HG03571 (cell line): ENCODE measurements around the gene TCF7.
"Not testable (repeated sequence)": the region's sequence is repeated elsewhere in the genome, so short reads cannot be mapped to it uniquely, and the experiment has no call there.

Experiments
- ATAC-seq: cut with Tn5 transposase; IDR thresholded peaks from one replicate; pipeline ENCODE4 v1.9.1; 2021; ENCODE audit not compliant: unreplicated experiment

The TCF7 gene

DNA sequence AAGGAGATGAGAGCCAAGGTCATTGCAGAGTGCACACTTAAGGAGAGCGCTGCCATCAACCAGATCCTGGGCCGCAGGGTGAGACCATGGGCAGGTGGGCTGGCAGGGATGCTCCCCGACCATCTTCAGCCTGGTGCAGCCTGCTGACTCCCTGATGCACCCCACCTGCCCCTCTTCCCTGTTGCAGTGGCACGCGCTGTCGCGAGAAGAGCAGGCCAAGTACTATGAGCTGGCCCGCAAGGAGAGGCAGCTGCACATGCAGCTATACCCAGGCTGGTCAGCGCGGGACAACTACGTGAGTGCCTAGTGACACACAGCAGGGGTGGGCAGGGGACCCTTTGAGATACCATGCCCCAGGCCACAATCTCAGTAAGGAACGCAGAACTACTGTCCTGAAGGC, 28.3 kb downstream of the TCF7 start:
- ATAC-seq, result no peak

DNA sequence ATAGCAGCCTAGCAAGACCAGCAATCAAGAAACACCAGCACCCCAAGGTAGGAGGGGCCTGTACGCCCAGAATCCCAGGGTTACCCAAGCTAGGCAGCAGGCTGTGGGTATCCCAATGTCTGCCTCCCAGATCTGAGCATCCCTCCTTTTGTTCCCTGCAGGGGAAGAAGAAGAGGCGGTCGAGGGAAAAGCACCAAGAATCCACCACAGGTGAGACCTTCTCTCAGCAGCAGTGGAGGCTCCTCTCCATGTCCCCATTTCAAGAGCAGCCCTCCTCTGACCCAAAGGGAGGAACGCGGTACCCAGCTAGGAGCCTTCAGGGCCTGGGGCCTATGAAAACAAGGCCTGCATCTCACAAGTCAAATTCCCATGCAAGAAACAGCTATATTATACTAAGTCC, 28.9 kb downstream of the TCF7 start:
- no peak for ATAC-seq

DNA sequence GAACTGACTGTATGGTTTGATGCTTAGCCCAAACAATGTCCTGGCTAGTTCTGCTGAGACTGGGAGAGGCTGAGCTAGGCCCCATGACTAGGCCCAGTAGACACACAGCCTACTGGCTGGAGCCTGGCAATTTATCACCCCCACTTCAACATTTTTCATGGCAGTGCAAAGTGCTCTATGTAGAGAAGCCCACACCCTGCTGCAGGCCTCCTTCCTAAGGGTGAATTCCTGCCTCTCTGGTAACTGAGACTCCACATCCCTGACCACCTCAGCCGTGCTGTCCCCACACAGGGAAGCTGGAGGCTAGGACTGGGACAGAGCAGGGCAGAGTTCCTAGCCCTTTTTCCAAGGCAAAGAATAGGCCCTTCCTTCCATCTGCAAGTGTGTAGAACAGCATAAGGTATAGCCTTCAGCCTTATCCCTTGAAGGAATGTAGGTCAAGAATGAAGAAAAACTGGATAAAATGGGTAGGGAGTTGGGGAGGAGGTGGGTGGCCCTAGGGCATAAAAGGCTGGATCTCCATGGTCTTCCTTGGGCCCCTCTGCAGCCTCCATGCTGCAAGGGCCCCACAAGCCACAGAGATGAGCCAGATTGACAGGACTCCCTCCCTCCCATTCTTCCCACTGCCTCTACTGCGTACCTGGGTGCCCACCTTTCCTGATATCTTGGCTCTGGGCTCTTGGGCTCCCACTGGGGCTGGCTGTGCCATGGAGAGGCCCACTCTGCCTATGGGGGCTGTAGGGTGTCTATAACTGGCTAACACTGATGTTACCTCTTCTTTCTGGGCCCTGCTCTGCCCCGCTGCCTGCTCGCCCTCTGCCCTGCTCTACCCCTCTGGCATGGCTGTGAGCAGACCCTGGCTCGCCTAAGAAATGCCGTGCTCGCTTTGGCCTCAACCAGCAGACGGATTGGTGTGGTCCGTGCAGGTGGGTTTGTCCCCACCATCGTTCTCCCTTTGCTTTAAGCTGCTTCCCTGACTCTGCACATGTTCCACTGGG, 29.8 kb downstream of the TCF7 start:
- no peak for ATAC-seq

DNA sequence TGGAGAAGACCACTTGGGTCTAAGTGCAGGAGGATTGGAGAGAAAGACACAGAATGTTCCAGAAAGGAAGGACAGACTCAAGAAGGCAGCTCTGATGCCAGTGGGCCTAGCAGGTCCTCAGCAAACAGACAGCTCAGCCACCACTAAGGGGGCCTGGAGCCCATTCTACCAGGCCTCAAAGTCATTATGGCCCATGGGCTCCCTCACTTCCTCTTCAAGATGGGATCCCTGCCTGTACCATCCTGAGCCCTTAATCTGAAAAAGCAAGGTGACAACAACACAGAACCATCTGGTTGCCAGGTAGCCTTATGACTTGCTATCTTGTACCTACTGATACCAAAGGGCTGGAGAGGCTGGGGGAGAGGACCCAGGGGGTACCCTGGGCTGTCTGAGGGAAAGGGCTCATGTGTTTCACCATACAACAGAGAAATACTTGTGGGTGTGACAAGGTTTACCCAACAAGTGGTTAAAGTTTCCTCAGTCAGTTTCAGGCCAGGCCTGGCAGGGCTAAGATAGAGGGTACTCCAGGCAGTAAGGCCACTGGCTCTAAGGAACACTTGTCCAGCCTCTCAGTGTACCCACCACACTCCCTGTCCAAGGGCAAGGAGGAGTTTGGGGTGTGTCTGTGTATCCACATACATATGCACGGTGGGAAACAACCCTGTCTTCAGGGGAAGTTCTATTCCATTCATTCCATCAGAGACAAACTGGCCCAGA, 30.7 kb downstream of the TCF7 start:
- ATAC-seq, result no peak

DNA sequence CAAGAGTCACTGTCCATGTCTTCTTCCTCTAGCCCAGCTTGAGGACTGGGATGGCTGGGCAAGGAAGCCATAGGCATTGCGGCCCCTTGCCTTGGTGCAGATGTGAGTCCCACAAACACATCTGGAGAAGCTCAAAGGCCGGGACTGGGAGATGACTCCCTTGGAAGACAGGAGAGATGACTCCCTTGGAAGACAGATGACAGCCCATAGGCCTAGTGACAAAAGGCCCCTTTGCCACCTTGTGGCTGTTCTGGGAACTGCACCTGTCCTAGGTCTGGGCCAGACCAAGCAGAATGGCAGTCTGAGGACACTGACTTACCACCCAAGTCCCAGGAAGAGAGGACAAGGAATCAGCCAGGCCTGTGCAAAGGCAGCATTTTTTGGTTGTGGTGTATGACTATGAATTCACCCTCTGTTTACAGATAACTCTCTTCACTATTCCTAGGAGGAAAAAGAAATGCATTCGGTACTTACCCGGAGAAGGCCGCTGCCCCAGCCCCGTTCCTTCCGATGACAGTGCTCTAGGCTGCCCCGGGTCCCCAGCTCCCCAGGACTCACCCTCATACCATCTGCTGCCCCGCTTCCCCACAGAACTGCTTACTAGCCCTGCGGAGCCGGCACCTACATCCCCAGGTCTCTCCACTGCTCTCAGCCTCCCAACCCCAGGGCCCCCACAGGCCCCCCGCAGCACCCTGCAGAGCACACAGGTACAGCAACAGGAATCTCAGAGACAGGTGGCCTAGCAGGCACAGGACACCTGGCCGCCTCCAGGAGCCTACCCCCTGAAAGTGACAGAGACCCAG, 31.5 kb downstream of the TCF7 start:
- ATAC-seq, result peak; percentile 57

DNA sequence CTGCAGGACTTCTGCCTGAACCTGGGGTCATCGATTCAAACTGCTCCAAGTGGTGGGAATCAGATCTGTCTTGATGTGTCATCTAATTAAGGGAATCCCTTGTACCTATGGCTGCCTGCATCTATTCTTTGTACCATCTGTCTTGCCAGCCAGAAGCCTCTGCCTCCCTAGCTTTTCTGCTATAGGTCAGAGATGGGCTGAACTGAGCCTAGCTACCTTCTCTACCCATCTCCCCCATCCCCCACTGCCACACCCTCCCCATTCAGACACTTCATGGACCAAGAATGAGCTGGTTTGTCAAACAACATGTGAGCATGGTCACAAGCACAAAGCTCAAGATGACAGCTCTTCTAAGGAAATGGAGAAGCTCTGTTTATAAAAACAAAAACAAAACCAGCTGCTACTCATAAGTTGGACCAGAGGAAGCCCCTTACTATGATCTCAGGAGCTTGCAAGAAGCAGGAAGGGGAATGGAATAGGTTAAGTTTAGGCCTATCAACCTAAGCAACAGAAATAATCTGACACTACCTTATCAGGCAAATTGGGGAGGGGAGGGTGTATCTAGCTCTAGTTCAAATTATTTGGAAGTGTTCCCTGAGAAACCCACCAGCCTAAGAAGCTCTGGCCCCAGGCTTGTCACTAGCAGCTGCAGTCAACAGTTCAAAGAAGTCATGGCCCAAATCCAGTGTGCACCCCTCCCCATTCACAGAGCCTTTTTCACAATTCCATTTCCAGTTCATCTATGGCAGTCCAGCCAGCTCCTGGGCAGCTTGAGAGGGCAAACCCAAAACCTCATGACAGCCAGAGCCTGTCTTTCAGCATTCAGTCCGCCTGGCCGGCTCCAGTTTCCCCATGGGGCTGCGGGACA, 32.4 kb downstream of the TCF7 start:
- no peak for ATAC-seq

DNA sequence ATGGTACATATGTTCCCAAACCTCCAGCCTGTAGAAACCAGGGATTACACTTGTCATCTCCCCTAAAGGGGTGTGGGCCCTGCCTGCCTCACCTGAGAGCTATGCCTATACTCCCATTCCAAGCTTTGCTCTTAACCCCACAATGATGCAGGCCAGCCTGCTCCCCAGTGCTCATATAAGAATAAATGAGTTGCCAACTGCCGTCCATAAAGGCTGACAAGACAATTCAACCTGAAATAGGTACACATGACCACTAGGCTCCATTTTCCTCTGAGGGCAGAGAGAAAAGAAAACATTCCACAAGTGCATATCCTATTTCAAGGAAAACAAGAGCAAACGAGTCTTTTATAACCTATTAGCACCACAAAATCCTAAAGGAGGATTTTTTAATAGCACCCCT, 33.8 kb downstream of the TCF7 start:
- no peak for ATAC-seq

DNA sequence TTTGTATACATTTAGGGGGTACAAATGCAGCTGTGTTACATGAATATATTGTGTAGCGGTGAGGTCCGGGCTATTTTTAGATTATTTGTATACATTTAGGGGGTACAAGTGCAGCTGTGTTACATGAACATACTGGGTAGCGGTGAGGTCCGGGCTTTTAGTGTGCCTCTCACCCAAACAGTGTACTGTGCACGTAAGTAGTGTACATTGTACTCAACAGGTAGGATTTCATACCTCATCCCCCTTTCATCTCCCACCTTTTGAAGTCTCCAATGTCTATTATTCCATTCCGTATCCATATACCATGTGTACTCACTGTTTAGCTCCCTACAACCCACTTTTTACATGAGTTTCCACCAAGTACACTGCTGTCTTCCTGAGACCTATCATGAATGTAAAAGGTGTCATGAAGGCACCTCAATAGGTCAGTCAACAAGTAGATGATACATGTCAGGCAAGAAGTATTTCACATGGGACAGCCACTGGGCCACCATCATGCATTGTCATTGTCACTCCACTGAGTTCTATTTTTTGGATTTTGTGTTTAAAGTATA, 34.6 kb downstream of the TCF7 start:
- no peak for ATAC-seq

DNA sequence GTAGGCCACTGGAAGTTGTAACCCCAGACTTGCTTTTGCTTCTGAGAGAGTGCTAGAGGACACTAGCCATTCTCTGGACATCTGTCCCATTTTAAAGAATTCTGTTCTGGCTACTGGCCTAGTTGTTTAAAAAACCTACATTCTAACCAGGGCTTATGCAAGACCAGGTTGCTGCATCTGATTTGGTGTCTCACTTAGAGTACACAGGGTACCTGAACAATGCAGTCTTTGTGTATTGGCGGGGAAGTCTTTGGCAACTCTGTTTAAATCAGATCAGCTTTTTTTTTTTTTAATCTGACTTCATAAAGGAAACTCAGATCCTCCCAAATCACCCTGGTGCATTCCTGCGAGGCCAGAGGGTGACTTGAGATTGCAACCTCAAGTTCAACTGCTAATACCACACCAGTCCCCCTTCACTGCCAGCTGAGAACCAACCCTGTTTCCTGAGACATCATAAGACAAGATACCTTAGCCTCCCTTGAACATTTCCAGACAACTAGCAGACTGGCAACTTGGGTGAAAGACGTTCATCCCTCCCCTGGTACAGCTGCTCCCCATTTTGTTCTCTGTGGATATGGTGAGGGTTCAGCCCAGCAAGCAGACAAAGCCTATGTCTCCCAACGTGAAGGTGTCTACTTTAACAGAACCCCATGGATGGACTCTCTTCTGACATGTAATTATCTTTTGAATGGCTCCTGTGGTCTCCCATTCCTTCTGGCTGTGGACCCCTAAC, 35.3 kb downstream of the TCF7 start:
- no peak for ATAC-seq

DNA sequence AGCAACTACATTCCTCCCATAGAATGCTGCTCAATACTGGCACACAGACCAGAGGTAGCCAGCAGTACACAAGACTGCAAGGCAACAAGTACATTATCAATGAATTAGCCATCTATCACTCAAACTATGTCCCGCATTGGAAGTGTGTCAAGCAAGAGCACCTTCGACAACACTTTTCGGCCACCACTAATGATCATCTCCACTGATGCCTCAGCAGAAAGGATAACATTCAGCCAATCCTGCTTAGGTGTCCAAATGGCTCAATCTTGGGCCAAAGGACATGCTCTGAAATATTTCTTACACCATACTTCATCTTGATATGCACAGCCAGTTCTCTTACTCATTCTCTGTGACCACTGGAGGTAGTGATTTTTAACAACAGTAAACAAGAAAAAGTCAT, 37.2 kb downstream of the TCF7 start:
- ATAC-seq, result no peak

DNA sequence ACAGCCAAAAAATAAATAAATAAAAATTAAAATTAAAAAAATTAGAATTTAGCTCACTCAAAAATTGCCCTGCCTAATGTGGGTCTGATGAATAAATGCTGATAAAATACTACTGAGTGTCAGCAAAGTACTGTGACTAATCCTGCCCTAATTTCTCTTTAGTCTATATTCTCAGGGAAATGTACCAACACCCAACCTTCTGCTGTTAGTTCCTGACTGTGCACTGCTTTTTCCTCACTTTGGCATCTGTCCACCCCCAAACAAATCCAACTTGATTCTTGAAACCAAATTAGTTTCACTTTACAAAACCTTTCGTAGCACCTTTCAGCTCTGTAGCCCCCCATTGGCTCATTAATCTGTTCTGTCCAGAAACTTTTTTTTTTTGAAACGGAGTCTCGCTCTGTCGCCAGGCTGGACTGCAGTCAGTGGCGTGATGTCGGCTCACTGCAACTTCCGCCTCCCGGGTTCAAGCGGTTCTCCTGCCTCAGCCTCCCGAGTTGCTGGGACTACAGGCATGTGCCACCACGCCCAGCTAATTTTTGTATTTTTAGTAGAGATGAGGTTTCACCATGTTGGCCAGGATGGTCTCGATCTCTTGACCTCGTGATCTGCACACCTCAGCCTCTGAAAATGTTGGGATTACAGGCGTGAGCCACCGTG, 37.8 kb downstream of the TCF7 start:
- not testable (repeated sequence) for ATAC-seq

DNA sequence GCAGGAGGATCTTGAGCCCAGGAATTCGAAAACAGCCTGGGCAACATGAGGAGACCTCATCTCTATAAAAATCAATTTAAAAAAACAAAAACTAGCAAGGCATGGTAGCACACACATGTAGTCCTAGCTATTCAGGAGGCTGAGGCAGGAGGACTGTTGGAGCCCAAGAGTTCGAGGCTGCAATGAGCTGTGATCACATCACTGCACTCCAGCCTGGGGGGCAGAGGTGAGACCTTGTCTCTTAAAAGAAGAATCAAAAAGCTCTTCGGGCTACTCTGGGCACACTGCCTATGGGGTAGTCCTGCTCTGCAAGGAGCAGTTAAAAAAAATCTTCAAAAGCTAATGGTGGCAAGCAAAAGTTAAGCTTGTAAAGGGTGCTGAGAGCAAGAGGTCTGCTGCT, 38.8 kb downstream of the TCF7 start:
- ATAC-seq, result no peak

DNA sequence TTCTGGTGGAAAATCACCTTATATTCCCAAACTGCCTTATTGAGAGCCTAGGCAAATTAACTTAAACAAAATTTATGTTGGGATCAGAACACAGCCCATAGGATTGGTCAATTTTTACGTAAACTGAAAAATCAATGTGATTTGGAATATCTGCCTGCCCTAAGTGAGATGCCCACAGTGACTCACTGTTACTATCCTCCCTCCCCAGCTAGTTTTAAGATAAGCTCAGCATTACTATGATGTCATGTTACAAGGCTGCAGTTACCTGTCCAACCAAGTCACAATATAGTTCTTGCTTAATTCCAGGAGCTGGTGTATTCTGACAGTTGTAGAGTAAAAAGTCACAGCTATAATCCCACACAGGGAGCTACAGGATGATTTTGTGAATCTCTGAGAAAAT, 39.2 kb downstream of the TCF7 start:
- ATAC-seq, result no peak

DNA sequence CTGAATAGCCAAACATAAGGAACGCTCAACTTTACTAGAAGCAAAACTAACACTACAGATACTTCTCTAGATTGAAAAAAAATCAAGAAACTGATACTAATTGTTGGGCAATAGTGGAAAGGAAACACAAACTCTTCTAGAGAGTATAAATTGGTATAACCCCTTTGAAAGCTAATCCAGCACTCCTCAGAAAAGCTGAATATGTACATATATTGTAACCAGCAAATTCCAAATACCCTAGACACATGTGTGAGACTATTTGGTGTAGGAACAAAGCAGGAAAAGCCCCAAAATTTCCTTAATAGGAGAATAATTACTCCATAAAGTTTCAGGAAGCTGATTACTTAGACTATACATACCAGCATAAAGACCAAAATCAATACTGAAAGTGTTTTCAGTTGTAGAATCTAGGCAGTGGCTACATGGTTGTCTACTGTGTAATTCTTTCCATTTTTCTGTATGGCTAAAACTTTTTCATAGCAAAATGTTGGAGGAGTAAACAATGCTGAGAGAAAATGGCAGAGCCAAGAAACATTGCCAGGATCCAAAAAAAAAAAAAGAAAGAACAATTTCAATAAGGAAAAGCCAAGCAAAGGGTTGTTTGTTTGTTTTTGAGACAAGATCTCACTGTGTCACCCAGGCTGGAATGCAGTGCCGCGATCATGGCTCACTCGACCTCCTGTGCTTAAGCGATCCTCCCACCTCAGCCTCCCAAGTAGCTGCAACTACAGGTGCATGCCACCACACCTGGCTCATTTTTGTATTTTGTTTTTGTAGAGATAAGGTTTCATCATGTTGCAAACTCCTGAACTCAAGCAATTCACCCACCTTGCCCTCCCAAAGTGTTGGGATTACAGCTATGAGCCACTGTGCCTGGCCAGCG, 47.3 kb downstream of the TCF7 start:
- ATAC-seq, result no peak

DNA sequence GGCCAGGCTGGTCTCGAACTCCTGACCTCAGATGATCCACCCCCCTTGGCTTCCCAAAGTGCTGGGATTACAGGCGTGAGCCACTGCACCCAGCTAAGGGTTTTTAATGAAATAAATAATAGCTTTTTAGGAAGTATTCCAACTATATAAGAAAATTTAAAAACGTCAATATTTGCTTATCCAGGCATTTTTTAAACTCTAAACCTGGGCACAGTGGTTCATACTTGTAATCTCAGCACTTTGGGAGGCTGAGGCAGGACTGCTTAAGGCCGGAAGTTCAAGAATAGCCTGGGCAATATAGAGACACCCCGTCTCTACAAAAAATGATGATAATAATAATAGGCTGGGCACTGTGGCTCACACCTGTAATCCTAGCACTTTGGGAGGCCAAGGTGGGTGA, 48.1 kb downstream of the TCF7 start:
- ATAC-seq, result no peak

DNA sequence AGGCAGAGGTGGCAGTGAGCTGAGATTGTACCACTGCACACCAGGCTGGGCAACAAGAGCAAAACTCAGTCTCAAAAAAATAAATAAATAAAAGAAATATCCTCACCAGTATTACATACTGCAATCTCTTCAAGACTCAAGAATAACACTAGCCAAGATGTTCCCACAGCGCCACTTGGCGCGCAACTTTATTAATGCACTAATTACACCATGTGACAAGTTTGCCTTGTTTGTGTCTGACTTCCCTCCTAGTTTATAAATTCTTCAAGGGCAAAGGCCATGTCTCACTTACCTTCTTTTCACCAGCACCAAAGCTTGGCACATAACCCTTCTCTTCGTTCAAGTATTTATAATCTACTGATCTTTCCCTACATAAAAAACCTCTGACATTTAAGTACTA, 57.5 kb downstream of the TCF7 start:
- no peak for ATAC-seq

DNA sequence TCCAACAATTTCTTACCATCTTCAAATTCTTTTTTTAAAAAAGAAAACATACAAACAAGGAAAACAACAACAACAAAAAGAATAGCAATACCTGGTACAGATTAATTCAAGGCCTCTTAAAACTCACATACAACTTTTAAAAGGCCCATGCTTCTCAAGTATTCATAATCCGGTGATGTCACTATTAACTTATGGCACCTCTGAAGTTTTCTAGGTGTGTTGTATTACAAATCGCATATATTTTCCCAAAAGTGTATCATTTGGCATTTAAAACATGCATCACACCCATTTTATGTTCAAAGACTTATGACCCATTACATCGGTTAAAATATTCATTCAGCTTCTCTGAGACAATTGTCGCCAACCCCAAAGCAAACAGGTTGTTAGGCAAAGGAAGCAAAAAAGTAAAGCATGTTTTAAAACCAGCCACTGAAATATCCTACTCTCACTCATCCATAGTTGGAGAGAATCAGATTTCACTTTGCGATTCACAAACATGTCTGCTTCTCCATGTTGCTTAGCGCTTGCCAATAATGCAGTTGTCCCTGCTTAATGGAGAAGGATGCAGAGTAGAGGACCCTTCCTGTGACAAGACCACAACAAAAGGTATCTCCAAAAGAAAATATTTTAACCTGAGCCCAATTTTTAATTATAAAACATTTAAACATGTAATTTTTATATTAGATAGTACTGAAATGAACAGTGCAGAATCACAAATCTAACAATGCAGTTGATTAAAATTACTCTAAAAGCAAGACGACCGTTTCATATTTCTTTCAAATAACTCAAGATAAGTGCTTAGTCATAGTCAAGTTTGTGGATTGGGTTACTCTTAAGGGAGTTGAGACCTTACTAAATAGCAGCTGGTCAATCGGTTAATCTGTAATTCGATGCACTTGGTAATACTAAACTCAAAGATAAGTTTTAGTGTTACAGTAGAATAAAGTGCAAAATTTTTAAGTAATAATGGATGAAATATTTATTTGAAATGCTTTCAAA, 60.7 kb downstream of the TCF7 start:
- ATAC-seq, result no peak
